Left kidney (tissue), 8 donors: ENCODE data around the gene REXO2. TPM values are rescaled to one million over a fixed set of nuclear protein-coding genes. Genes with fewer than 3 reads are reported as not detected.
A peak's percentile ranks its signal among the peaks of the same experiment; 100 is the strongest.

Source experiments
- DNase-seq: peaks from one replicate; pipeline ENCODE4 v3.0.0-alpha.2; 2013
- long read RNA-seq, 8 donors: transcript quantifications; one replicate each; lab custom pipeline, GENCODE V29; 2026
- polyA plus RNA-seq: library from polyadenylated mRNA; unstranded; fragments of 120-200 nt; gene quantifications from one replicate; pipeline ENCODE4 v1.2.1, GENCODE V29; 2013; ENCODE audit not compliant: insufficient read length

Gene REXO2
- 128 TPM for polyA plus RNA-seq
- long read RNA-seq, donor 1, transcript REXO2-220 (7 exons, 1,158 nt), result major isoform, 51 of 73 reads
- long read RNA-seq, donor 1, partial matches to known transcripts, result 15 of 73 reads
- long read RNA-seq, donor 1, other reads (novel, unspliced or antisense), result 0 of 73 reads
- long read RNA-seq, donor 2, transcript REXO2-220 (7 exons, 1,158 nt), result major isoform, 54 of 70 reads
- long read RNA-seq, donor 2, partial matches to known transcripts, result 0 of 70 reads
- long read RNA-seq, donor 2, other reads (novel, unspliced or antisense), result 0 of 70 reads
- long read RNA-seq, donor 3, transcript REXO2-204 (4 exons, 1,081 nt), result minor isoform, 7 of 49 reads
- long read RNA-seq, donor 3, transcript REXO2-220 (7 exons, 1,158 nt), result major isoform, 37 of 49 reads
- long read RNA-seq, donor 3, partial matches to known transcripts, result 0 of 49 reads
- long read RNA-seq, donor 3, other reads (novel, unspliced or antisense), result 0 of 49 reads
- long read RNA-seq, donor 4, partial matches to known transcripts, result 0 of 5 reads
- long read RNA-seq, donor 4, other reads (novel, unspliced or antisense), result 0 of 5 reads
- long read RNA-seq, donor 5, transcript REXO2-204 (4 exons, 1,081 nt), result minor isoform, 8 of 108 reads
- long read RNA-seq, donor 5, transcript REXO2-220 (7 exons, 1,158 nt), result major isoform, 92 of 108 reads
- long read RNA-seq, donor 5, partial matches to known transcripts, result 0 of 108 reads
- long read RNA-seq, donor 5, other reads (novel, unspliced or antisense), result 0 of 108 reads
- long read RNA-seq, donor 6, transcript REXO2-220 (7 exons, 1,158 nt), result major isoform, 51 of 78 reads
- long read RNA-seq, donor 6, partial matches to known transcripts, result 19 of 78 reads
- long read RNA-seq, donor 6, other reads (novel, unspliced or antisense), result 0 of 78 reads
- long read RNA-seq, donor 7, transcript REXO2-220 (7 exons, 1,158 nt), result major isoform, 61 of 81 reads
- long read RNA-seq, donor 7, transcript REXO2-204 (4 exons, 1,081 nt), result minor isoform, 5 of 81 reads
- long read RNA-seq, donor 7, transcript REXO2-215 (3 exons, 848 nt), result minor isoform, 5 of 81 reads
- long read RNA-seq, donor 7, partial matches to known transcripts, result 0 of 81 reads
- long read RNA-seq, donor 7, other reads (novel, unspliced or antisense), result 0 of 81 reads
- long read RNA-seq, donor 8, transcript REXO2-220 (7 exons, 1,158 nt), result major isoform, 17 of 29 reads
- long read RNA-seq, donor 8, partial matches to known transcripts, result 5 of 29 reads
- long read RNA-seq, donor 8, other reads (novel, unspliced or antisense), result 0 of 29 reads

DNA sequence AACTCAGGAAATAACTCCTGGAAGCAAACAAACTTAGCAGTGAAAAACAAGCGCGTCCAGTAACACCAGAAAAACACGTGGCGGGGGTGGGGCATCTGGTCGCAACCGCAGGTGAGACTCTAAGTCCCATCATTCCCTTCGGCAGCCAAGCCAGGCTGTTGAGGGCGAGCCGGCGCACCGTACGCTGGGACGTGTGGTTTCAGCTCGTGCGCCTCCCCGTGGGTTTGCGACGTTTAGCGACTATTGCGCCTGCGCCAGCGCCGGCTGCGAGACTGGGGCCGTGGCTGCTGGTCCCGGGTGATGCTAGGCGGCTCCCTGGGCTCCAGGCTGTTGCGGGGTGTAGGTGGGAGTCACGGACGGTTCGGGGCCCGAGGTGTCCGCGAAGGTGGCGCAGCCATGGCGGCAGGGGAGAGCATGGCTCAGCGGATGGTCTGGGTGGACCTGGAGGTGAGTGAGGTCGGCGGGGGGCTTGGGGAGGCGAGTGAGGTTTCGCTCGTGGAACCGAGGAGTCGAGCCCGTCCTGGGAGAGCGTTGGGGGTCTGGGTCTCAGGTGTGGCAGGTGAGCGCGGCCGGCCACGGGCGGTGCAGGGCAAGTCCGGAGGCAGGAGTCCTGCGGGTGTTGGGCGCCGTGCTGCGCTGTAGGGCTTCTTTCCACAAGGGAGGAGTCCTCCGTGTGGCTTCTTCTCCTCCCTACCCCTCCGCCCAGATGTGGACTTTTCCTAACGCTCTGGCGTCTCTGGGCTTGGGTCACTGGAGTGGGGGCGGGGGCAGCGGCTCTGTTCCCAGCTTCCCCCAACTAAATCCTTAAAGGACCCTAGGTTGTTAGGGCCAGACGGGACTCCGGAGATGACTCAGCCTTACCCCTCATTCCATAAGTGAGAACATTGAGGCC lies at the start of gene REXO2:
REXO2 (plus strand) TSS at position 239 of the 892 bp plus-strand sequence; CDS start at position 301, 62 bp downstream.
- DNase-seq, result peak; percentile 93

DNA sequence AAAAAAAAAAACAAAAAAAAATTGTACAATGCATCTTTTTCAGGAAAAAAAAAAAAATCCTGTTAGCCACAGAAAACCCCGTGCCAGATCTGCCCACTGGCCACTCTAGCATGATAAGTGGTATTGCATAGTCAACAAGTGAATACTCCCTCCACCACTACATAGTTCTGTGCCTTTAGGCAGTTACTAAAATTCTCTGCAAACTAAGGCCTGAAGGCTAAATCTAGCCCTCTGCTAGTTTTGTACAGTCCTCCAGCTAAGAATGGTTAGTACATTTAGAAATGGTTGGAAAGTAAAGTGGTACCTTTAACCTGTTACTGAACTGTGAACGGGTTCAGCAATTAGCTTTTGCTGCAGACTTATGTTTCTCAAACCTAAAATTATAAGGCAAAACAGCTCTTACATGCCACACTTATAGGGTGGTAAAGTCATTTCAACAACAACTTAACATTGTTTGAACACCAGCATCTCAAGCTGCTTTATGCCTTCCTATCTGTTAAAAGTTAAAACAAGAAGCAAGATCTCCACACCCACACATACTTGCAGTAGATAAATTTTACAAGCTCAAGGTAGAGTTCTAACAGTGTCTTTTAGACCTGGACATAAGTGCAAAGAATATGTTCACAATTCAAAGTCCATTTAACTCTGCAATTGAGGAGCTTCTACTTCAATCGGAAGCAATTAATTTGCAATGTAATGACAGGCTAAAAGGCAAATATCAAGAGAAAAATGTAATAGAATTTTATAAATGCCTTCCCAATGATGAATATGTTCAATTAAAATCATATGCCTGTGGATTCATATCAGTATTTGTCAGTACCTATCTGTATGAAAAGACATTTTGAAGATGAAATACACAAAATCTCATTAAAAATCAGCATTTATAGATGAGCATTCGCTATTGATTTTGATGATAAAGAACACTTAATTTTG lies 46.3 kb upstream of the REXO2 start:
- no peak for DNase-seq

DNA sequence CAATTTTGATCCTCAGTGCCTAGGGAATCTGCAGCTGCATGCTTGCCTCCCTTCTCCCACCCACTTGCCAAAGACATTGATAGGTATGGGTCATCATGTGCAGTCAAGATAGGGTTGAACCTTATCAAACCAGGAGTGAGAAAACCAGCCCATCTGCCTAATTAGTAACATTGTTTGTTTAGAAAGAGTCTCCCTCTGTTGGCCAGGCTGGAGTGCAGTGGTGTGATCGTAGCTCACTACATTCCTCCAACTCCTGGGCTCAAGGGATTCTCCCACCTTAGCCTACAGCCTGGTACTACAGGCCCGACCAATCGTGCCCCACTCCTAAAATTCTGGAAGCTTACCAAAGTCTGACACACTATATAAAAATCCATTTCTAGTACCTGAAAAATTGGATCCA lies 43.5 kb upstream of the REXO2 start:
- no peak for DNase-seq

GRCh38 chr11:114396916-114397315 lies 42.4 kb upstream of the REXO2 start:
- no peak for DNase-seq

GRCh38 chr11:114397349-114397982 lies 41.8 kb upstream of the REXO2 start:
- DNase-seq, result peak; percentile 26

- no peak for DNase-seq
These were observed 40.9 kb upstream of the REXO2 start for GRCh38 chr11:114398303-114398920.

DNA sequence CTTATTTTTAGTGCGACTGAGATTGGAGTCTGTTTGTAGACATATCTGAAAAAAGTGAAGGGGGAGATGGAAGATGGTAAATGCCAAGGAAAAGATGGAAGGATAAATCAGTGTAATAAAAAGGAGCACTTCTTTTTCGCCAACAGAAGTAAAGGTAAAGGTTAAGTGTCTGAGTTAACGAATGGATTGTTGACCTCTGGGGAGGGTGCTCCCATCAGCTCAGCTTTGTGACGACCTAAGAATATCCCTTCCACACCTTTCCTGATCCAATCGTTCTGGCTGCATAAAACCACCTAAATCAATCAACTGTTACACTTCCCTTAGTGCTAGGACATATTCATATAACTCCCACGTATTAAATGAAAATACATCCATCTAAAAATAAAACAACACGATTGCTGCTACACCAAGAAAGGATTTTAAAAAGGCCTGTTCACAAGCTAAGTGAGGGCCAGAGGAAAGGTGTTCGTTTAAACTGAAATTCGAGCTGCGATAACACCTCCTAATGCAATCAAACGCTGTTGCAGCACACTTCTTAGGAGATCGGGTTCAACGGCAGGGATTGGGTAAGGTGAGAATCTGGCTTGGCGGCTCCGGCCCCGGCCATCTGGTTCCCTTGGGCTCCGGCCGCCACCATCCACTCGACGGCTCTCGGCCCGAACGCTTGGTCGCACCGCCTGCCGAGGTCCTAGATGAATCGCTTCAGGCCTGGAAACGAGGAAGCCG lies 39.6 kb upstream of the REXO2 start:
- DNase-seq, result peak; percentile 63

GRCh38 chr11:114400216-114400914 lies 38.9 kb upstream of the REXO2 start, which contains the start of the genes C11orf71 and RBM7:
C11orf71 (minus strand) TSS chr11:114400511; CDS start chr11:114400331, 180 bp downstream.
RBM7 (plus strand) TSS chr11:114400666; CDS start chr11:114400672, 6 bp downstream.
- peak; percentile 97 for DNase-seq

- no peak for DNase-seq
These were observed 38.4 kb upstream of the REXO2 start for GRCh38 chr11:114400915-114401223.

DNA sequence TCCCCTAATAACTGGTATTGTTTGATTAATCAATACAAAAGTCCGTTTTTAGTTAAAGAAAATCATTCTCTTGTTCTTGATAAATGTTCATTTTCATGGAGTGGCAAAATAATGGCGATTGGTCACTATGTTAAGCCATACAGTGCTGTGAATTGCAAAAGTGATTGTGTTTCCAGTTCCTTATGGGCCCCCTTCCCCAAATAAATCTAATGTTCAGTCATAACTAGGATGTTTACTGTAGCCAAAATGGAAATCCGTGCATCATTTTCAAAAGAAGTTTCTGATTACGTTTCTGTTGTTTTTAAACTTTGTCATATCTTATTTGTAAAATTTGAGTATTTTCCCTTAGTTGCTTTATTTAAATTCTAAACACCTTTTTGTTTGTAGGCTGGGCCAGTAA lies 38.0 kb upstream of the REXO2 start:
- peak; percentile 20 for DNase-seq

DNA sequence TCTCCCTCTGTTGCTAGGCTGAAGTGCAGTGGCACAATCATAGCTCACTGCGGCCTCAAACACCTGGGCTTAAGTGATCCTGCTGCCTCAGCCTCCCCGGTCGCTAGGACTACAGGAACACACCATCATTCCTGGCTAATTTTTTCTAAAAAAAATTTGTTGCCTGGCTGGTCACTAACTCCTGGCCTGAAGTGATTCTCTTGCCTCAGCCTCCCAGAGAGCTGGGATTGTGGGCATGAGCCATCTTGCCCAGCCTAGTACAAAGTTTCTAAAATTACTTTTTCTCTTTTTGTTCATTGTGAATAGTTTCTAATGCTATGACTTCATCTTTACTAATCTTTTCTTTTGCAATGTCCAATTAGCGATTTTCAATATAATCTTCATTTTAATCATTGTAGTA lies 26.3 kb upstream of the REXO2 start:
- DNase-seq, result no peak

- DNase-seq, result no peak
These were observed 25.3 kb upstream of the REXO2 start for GRCh38 chr11:114413958-114414357.

GRCh38 chr11:114416441-114416961 lies 22.8 kb upstream of the REXO2 start:
- DNase-seq, result no peak

DNA sequence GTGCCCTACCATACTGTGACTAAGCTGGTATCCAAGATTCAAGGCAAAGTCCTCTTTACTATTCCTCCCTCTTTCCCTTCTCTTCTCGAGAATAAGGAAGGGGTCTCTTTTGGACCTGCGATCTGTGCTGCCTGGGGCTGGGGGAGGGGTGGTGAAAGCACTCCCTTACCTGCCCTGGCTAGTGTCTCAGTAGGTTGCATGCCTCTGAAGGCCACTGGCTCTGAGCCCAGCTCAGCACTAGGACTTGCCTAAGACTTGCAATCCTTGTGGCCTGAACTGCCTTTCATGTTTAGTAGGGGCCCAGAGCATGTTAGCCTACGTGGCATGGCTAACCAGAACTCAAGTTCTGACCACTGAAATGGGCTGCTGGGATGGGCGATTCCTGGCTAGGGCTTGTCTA lies 13.0 kb upstream of the REXO2 start:
- no peak for DNase-seq

GRCh38 chr11:114430290-114430689 lies 9.0 kb upstream of the REXO2 start:
- DNase-seq, result no peak

- no peak for DNase-seq
These were observed 6.4 kb upstream of the REXO2 start for GRCh38 chr11:114432893-114433292.

GRCh38 chr11:114433376-114433775 lies 5.9 kb upstream of the REXO2 start:
- no peak for DNase-seq
